Measurements from ENCODE around the gene CPNE4.
"Not testable (repeated sequence)": the region's sequence is repeated elsewhere in the genome, so short reads cannot be mapped to it uniquely, and the experiment has no call there.

CPNE4 gene

DNA sequence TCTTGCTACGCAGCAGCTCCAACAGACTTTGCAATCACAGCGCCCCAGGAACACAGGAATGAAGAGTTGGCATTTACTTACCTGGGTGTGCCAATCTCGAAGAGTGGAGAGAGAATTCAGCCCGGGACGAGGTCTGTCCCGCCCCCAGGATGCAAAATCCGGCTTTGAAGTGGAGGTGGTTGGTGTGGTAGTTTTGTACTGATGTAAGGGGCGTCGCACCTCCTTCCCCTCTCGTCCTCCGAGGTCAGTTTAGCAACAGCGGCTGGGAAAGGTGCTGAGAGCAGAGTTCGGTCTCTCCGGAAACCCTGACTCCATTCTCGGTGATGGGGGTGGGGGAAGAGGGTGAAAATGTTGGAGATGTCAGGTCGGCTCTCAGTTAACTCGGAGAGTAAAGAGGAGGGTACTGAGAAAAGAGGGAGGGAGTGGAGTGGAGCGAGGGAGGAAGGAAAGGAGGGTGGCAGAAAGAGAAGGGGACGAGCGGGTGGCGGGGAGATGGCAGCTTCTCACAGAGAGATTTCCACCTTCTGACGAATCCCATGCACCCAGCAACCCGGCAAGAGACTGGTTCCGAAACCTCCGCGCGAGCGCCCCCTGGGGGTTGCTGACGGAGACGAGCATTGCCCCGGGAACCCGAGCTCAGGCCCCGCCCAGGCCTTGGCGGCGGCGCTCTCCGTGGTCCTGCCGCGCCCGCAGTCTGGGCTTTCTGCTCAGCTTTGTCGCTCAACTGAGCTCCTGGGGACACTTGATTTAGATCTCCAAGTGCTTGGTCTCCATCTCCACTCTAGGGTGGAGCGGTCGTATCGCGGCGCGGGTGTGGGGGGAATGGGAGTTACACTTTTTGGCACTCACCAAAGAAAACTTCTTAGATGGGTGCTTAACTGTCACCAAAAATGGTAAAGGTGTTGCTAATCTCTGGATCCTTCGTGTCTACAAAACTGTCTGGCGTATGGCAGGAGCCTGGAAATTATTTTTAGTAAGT is at the start of gene CPNE4:
CPNE4 (minus strand) TSS at position 529 of the 979 bp plus-strand sequence.
- DNase-seq, result peak; percentile 90 to 94 (median 92)

DNA sequence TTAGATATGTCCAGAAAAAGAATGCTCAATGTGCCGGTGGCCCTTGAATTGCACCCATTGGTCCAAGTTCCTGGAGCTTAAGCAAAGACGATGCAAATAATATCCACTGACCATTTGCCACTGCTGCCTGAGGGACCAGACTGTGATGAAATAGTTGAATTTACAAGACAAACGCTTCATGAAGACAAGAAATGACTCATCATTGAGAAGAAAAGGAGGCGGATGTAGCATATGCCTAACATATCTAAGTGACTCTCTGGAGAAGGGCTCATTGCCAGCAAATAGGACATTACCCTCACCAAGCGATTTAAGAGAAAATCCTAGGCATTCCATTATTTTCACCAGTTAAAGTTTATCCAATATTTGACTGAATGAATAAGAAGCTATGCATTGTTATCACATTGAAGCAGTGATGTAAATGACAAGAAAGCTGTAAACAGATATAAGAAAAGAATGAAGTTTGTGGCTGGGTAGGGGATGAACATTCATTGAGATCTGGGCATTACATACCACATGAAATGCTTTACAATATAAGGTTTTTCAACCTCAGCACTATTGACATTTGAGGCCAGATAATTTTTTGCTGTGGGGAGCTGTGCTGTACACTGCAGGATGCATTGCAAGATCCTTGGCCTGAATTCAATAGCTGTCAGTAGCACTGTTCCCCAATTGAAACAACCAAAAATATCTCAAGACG is 48.9 kb upstream of the CPNE4 start:
- DNase-seq, result no peak

DNA sequence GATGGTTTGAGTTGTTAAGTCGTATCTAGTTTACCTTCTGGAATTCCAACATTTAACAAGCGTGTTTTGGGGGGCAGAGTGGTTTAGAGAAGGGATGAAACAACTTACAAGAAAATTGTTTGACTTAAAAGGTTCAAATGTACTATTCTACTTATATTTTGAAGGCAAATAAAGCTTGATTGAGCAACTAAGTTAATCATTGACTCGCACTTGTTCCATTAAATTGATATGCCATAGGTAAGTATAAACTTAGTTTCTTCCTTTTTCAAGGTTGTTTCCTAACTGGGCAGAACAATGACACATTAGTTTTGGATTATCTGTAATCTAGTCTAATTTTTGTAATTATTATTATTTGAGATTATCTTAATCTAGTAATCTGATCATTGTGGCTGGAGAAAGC is 48.3 kb upstream of the CPNE4 start:
- no peak for DNase-seq

DNA sequence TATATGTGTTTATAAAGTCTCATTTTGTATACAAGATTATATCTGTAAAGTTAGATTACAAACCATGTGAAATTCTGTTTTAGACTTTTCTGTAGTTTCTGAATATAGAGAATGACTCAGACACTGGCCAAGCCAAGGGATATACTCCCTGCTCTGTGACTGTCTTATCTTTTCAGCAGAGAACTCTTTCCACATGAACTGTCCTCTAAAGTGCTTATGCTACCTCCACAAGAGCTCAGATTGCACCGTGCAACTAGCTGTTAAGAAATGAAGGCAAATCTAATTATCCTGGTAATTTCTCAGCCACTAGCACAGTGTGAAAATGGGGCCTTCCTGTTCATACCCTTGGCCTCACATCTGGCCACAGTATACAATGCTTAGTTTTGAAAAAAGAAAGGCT is 44.3 kb upstream of the CPNE4 start:
- DNase-seq, result no peak

DNA sequence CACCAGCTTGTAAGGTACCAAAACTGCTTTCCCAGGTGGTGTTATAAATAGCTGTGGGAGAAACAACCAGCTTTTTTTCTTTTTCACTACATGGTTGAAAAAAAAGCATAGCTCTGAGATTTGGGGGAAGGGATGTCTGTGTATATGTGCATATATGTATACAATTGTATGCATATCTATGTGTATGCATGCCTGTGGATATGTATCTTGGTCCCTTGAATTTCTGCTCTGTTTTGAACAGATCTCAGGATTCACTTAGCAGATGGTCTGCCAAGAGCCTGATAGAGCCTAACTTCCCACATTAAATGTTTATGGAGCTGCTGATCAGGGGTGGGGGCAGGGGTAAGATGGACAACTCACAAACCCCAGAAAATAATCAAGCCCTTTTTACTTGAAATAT is 39.0 kb upstream of the CPNE4 start:
- no peak for DNase-seq

DNA sequence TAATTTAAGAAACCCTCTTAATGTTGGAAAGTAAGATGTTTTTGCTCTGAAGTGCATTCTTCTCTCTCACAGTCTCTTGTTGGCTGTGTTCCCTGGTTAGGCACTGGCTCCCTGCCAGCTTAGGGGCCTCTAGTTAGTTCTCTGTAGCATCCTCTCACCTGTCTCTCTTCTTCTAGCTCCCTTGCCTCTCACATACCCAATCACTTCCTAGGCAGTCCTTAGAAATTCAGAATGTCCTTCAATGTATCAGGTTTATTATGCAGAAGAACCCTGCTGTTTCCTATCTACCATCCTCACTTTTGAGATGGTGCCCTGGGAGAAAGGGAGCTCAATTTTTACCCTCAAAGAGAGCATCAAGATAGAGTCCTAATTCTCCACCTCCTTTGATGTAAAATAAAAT is 36.2 kb upstream of the CPNE4 start:
- DNase-seq, result peak; percentile 17 to 53 (median 24)

DNA sequence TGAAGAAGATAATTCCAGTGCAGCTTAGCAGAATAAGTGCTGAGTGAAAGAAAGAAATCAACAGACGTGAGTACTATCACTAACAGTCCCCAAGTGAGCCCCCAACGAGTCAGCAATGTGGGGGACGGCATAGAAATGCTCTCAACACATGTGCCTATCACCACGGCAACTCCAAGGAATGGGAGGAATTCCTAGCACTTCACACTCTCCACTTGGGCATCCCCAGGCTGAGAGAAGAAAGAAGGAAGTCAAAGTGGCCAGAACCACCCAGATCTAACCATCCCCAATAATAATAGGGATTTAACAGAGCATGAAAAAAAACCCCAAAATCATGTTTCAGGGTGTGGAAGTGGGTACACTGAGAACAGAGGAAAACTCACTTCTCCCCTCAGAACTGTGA is 29.3 kb upstream of the CPNE4 start:
- DNase-seq, result no peak

DNA sequence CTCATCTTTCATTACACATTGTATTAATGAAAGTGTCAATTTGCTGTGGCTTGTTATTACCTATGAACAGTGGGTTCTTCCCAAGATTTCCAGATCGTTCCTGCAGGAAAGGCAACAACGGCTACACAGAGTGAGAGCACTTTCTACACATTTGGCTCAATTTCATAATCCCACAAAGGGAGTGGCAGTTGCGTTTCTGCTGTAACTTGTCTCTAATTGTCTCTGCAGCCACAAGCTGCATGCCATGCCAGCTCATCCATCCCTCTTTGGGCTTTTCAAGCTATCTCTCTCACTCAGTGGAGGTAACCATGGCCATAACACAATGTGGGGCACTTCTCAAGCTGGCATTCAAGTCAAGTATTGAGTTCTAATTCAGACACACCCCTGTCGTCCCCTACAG is 27.7 kb upstream of the CPNE4 start:
- DNase-seq, result no peak

DNA sequence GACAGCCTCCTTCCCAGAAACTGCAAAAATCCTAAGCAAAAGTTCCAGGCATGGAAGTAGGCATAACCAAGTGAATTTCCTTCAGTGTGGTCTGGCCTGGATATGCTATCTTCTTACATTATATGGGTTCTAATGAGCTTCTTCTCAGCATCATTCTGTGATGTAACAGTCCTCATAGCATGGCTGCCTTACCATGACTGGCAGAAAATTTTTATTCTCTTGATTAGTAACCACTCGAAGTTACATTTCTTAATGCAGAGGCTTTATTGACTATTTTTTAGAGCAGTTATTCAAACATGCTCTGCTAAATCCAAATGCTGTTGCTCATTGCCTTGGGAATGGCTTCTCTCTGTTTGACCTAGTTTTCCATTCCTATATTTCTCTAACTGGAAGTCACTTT is 21.1 kb upstream of the CPNE4 start:
- DNase-seq, result no peak

DNA sequence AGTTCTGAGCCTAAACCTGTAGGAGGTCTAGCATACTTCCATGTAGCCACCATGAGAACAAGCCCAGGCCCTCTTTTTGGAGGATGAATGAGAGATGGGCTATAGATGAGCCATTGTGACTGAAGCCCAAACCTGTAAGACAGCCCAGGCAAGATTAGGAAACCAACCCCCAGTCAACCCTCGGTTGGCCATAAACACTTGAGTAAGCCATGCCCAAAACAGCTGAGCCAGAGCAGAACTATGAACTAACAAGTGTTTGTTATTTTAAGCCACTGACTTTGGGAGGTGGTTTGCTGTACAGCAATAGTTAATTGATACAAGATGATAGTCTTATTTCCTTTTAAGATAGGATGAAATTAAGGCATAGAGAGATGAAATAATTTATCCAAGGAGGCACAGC is 12.4 kb upstream of the CPNE4 start:
- no peak for DNase-seq

DNA sequence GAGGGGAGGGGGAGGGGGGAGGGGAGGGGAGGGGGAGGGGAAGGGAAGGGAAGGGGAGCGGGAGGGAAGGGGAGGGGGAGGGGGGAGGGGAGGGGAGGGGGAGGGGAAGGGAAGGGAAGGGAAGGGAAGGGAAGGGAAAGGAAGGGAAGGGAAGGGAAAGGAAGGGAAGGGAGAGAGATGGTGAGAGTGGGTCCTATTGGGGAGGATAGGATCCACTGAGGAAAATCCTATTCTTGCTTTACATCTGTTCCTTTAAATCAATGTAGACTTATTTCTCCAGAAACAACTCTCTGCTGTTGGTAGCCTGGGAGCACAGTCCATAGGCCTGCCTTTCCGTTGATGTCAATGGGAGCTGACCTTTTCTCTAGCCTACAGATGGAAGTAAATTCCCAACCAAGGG is 10.1 kb upstream of the CPNE4 start:
- not testable (repeated sequence) for DNase-seq

DNA sequence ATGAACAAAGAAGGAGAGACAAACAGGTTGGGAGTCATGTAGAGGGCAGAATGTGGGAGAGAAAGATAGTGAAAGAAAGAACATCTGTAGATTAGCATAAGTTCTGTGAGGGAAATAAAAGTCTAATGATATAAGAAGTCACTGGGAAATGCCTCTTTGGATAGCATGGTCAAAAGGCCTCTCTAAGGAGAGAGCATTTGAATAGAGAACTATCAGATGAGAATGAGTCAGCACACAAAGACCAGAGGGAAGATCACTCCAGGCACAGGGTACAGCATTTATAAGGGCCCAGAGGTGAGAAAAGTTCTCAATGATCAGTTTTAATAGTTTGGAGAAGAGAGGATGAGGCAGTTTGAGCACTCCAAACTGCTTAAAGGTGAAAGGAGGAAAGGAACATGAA is 7.9 kb upstream of the CPNE4 start:
- no peak for DNase-seq

DNA sequence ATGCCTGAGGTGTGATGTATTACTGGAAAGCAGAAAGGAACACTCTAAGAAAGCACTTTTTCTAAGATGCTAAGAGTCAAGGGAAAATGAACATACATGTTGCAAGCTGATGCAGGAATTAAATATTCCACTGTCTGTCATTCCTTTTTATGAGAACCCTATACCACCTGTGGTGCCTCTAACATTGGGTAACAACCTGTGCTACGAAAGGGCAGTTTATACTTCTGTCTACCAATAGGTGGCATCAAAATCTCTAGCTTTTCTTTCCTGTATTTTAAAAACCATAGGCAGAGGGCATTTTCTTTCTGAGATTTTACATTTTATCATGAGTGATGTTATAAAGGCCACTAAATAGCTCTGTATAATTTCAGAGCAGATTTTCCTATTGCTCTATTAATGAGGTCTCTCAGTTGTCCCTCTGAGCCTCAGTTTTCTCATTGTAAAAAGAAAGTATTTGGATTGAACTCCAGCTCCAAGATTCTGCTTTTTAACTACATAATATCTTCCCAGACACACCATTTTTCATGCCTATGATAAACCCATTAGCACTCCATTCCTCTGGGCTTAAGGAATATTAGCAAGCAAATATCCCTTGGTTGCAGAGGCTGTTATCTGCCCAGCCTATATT is 3.5 kb upstream of the CPNE4 start:
- peak; percentile 31 to 80 (median 39) for DNase-seq

DNA sequence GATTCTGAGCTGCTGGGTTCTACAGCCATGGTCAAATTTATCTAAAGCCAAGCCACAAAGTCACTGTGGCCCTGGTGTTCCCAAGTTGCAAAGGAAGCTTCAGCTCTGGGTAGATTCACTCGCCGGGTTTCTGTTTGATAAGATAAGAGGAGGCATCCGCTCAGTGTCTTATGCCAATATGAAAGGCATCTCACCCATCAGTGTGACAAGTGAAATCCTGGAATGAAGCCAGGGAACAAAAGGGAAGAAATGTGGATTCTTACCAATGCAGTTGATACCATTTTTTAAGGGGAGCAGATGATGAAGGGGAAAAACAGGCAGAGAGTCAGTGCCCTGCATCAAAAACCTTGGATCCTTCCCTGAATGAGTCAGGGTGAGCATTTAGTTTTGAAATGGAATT is 2.8 kb upstream of the CPNE4 start:
- no peak for DNase-seq

DNA sequence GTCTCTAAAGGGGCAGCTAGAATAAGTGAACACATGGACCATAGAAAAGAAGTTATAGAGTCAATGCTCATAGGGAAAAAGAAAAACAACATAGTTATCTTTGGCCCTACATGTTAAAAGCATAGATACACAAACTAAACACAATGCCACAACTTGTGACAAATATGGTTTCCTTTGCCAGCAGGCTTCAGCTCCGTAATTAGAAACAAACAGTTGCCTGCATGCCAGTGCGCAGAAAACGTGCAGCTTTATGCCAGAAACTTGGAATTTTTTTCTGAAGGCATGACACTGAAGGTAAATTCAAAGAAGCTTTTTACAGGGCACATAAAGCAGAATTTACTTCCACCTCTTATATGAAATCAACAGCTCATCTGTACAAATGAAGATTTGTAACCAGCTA is 2.2 kb upstream of the CPNE4 start:
- no peak for DNase-seq

DNA sequence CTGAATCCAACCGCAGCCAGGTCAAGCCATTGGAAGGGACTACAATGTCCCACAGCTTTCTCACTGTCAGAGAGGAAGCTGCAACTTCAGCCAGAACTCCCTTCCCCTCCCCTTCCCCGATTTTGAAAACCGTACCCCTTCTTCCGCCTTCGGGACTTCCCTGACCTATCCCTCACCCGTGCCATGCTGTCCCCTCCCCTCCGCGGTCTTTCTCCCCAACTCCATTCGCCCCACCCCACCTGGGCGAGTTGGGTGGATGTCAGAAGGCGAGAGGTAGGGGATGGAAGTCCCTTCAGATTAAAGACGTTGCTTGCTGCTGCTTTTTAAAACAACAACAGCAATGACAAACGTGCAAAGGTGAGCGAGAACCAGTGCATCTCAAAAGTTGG is 723 bp downstream of the CPNE4 start:
- DNase-seq, result peak in 1 of 3 experiments; percentile 59

DNA sequence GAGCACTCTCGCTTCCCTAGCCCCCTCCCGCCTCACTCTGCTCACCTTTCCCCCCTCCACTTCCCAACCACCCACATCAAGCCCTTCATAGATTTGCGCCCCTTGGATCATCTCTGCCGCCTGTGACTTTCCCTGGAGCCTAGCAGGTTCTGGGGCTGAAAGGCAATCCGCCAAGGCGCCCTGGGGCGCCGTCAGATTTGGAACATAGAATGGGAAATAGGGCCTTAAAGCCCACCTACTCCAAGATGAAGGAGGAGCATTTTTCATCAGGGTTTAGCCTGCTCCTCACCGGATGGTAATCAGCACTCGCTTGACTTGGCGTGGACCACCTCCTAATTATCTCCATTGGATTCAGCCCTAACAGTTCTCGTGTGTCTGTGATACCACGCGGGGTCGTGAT is 1.3 kb downstream of the CPNE4 start:
- DNase-seq, result peak in 2 of 3 experiments; percentile 50 to 59

DNA sequence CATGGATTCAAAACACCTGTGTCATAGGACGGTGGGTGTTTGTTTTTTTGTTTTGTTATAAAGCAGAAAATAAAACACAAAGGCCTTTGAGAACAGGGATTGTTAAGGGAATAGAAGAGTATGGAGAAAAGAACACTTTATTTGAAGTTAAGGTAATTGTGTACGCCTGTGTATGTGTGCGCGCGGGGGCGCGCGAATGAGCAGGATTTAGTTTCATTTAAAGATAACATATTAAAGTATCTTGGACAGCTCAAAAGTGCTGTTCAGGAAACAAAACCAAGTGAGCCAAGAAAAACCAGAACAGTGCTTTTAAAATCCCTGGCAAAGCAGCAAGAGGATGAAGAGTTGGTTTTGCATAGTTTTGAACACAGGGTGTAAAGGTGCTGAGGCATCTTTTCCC is 1.9 kb downstream of the CPNE4 start:
- no peak for DNase-seq

DNA sequence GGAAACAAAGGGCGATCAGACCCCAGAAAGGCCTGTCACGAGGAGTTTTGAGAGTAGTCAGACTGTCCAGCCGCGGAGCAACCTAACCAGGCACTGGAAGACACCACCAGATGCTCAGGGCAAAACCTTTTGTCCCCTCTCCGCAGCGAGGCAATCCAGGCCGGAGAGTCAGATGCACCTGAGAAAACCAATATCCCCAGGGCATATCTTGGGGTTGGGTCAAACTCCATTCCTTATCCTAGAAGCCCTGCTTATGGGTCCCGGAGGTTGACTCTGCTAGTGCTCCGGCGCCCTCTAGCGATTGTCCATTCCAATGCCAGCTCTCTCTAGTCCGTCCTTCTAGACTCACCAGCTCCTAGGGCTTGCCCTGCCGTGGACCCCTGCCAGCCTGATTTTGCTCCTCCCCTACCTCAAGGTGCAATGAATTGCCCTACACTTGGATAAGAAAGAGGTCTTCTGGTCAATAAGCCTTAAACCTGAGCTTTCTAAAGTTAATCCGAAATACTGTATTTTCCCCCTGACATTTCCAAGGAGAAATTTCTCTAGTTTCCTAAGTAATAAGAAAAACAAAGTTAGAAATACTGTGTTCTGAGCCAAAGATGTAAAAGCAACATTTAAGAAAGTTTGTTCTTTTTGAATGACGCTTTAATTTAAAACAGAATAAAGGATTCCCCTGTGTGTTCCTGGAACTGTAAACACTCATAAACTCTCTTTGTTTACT is 5.5 kb downstream of the CPNE4 start:
- DNase-seq, result peak; percentile 85 to 97 (median 88)

DNA sequence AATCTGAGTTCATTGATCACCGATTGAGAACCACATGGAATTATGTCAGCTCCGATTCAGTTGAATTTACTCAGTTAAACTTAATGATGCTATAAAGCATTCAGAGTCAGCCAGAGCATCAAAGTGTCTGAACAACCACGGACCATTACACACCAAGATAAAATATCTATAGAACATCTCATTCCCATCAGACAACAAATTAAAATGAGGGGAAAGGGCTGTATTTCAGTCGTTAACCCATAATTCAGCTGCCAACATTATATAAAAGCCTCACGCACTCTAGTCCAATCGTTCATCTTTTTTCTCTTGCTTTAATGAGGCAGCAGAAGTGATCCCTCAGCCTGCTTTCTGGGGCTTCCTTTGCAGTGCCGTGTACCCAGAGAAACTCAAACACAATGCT is 11.9 kb downstream of the CPNE4 start:
- no peak for DNase-seq

DNA sequence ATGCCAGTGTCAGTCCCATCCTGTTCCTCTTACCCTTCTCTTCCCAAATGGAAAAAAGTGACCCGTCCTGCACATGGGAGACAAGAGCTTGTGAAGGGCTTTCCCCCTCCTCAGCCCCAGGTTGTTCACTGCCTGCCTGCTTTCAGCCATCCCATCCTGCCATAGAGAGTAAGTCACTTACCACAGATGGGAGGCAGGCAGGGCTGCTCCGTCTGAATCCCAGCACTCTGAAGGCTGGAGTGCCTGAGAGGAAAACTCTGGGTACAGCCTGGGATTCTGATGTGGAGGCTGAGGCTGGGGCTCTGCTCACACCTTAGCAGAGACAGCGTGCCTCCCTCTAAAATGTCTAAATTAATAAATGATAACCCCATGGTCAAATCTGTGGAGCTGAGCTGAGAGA is 14.8 kb downstream of the CPNE4 start:
- DNase-seq, result no peak

DNA sequence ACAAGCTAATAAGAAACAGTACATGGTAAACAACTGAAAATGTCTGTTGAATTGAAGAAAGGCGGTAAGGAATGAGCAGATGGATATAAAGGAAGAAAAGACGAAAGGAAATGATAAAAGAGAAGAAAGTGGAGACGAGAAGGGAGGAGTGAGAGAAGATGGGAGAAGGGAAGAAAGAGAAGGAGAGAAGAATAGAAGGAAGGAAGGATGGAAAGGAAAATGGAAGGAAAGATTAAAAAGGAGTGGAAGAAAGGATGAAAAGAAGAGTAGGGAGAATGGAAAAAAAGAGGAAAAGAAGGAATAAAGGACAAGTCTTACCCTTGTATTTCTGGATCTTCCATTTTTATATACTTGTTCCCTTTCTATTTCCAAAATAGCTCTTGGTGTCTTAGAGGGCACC is 17.7 kb downstream of the CPNE4 start:
- DNase-seq, result no peak

Measured in NCI-H1417 (cell line).